ENCODE data around the gene CAMTA1.

Gene CAMTA1

GRCh38 chr1:7008331-7008730 lies 223.1 kb downstream of the CAMTA1 start:
- Histone ChIP-seq H4K91ac (ENCODE audit: low read depth, low read length) (no peak overlapping the region), H2AFZ (ENCODE audit: insufficient read depth, low read length, poor library complexity) (no peak overlapping the region), H3K79me1 (ENCODE audit: low read length) (no peaks in the 10 kb centered on the region), H3K79me2 (ENCODE audit: control insufficient read depth, insufficient read depth, low read length, poor library complexity) (no peaks in the 10 kb centered on the region), H4K8ac (ENCODE audit: low read depth, low read length) (no peak overlapping the region), H3K4me2 (ENCODE audit: low read length) (no peak overlapping the region), H2BK120ac (ENCODE audit: insufficient read depth, low read length, poor library complexity) (no peak overlapping the region), H3K23ac (ENCODE audit: low read length) (no peak overlapping the region), H3K14ac (ENCODE audit: low read length) (no peak overlapping the region), H3K4ac (ENCODE audit: low read depth, low read length) (no peak overlapping the region), H3K4me3 (ENCODE audit: low read depth, low read length) (no peak overlapping the region), H3K9me3 (ENCODE audit: insufficient read depth, low read depth, low read length) (peaks cover 2% of the 10 kb centered on the region), H3K36me3 (ENCODE audit: control insufficient read depth in 1 of 2, insufficient read depth in 2 of 2, low read length in 2 of 2) (no peaks in the 10 kb centered on the region), H2BK12ac (ENCODE audit: low read length) (no peak overlapping the region), H3K18ac (ENCODE audit: low read length) (no peak overlapping the region), H3K9ac (ENCODE audit: low read length) (no peak overlapping the region), H4K12ac (ENCODE audit: low read depth, low read length) (no peak overlapping the region), H3K4me1 (ENCODE audit: control insufficient read depth in 1 of 2, insufficient read depth in 2 of 2, low read length in 2 of 2) (no peaks in the 10 kb centered on the region), H2AK5ac (ENCODE audit: low read length) (no peak overlapping the region), H3K27ac (ENCODE audit: low read depth, low read length) (no peak overlapping the region), H3K27me3 (ENCODE audit: insufficient read depth, low read length) (no peaks in the 10 kb centered on the region), H2BK5ac (ENCODE audit: low read depth, low read length, poor library complexity) (no peak overlapping the region)
- DNase-seq, result no peak
- no CpG with 5 or more reads among the region's 10 CpGs for WGBS (ENCODE audit: extremely low coverage, insufficient coverage, insufficient read length)

- Histone ChIP-seq H3K9ac (ENCODE audit: low read length) (no peak overlapping the region), H2BK120ac (ENCODE audit: insufficient read depth, low read length, poor library complexity) (no peak overlapping the region), H3K79me1 (ENCODE audit: low read length) (no peaks in the 10 kb centered on the region), H4K91ac (ENCODE audit: low read depth, low read length) (no peak overlapping the region), H2AK5ac (ENCODE audit: low read length) (no peak overlapping the region), H3K27ac (ENCODE audit: low read depth, low read length) (no peak overlapping the region), H4K12ac (ENCODE audit: low read depth, low read length) (no peak overlapping the region), H2BK12ac (ENCODE audit: low read length) (no peak overlapping the region), H3K36me3 (ENCODE audit: control insufficient read depth in 1 of 2, insufficient read depth in 2 of 2, low read length in 2 of 2) (no peaks in the 10 kb centered on the region), H2BK5ac (ENCODE audit: low read depth, low read length, poor library complexity) (no peak overlapping the region), H3K4me1 (ENCODE audit: control insufficient read depth in 1 of 2, insufficient read depth in 2 of 2, low read length in 2 of 2) (no peaks in the 10 kb centered on the region), H3K18ac (ENCODE audit: low read length) (no peak overlapping the region), H3K9me3 (ENCODE audit: insufficient read depth, low read depth, low read length) (peaks cover 2% of the 10 kb centered on the region), H2AFZ (ENCODE audit: insufficient read depth, low read length, poor library complexity) (no peak overlapping the region), H3K23ac (ENCODE audit: low read length) (no peak overlapping the region), H3K14ac (ENCODE audit: low read length) (no peak overlapping the region), H3K4me3 (ENCODE audit: low read depth, low read length) (no peak overlapping the region), H3K27me3 (ENCODE audit: insufficient read depth, low read length) (no peaks in the 10 kb centered on the region), H3K4ac (ENCODE audit: low read depth, low read length) (no peak overlapping the region), H3K4me2 (ENCODE audit: low read length) (no peak overlapping the region), H3K79me2 (ENCODE audit: control insufficient read depth, insufficient read depth, low read length, poor library complexity) (no peaks in the 10 kb centered on the region), H4K8ac (ENCODE audit: low read depth, low read length) (no peak overlapping the region)
- WGBS (ENCODE audit: extremely low coverage, insufficient coverage, insufficient read length), result no CpG with 5 or more reads among the region's 18 CpGs
- DNase-seq, result no peak
These were observed 223.9 kb downstream of the CAMTA1 start for GRCh38 chr1:7008975-7009740.

- Histone ChIP-seq H3K79me1 (ENCODE audit: low read length) (no peaks in the 10 kb centered on the region), H3K36me3 (ENCODE audit: control insufficient read depth in 1 of 2, insufficient read depth in 2 of 2, low read length in 2 of 2) (no peaks in the 10 kb centered on the region), H2BK12ac (ENCODE audit: low read length) (no peak overlapping the region), H3K23ac (ENCODE audit: low read length) (no peak overlapping the region), H2AFZ (ENCODE audit: insufficient read depth, low read length, poor library complexity) (no peak overlapping the region), H4K91ac (ENCODE audit: low read depth, low read length) (no peak overlapping the region), H3K4me1 (ENCODE audit: control insufficient read depth in 1 of 2, insufficient read depth in 2 of 2, low read length in 2 of 2) (no peaks in the 10 kb centered on the region), H3K18ac (ENCODE audit: low read length) (no peak overlapping the region), H3K4me2 (ENCODE audit: low read length) (no peak overlapping the region), H4K12ac (ENCODE audit: low read depth, low read length) (no peak overlapping the region), H3K27ac (ENCODE audit: low read depth, low read length) (no peak overlapping the region), H3K4ac (ENCODE audit: low read depth, low read length) (no peak overlapping the region), H3K27me3 (ENCODE audit: insufficient read depth, low read length) (no peaks in the 10 kb centered on the region), H2BK120ac (ENCODE audit: insufficient read depth, low read length, poor library complexity) (no peak overlapping the region), H3K9me3 (ENCODE audit: insufficient read depth, low read depth, low read length) (peaks cover 2% of the 10 kb centered on the region), H4K8ac (ENCODE audit: low read depth, low read length) (no peak overlapping the region), H3K79me2 (ENCODE audit: control insufficient read depth, insufficient read depth, low read length, poor library complexity) (no peaks in the 10 kb centered on the region), H2BK5ac (ENCODE audit: low read depth, low read length, poor library complexity) (no peak overlapping the region), H3K4me3 (ENCODE audit: low read depth, low read length) (no peak overlapping the region), H3K9ac (ENCODE audit: low read length) (no peak overlapping the region), H2AK5ac (ENCODE audit: low read length) (no peak overlapping the region), H3K14ac (ENCODE audit: low read length) (no peak overlapping the region)
- DNase-seq, result no peak
- no CpG with 5 or more reads among the region's 16 CpGs for WGBS (ENCODE audit: extremely low coverage, insufficient coverage, insufficient read length)
These were observed 224.7 kb downstream of the CAMTA1 start for GRCh38 chr1:7009741-7010525.

GRCh38 chr1:7010534-7011200 lies 225.4 kb downstream of the CAMTA1 start:
- no peak overlapping the region for H2BK5ac ChIP-seq (ENCODE audit: low read depth, low read length, poor library complexity)
- no peak overlapping the region for H4K12ac ChIP-seq (ENCODE audit: low read depth, low read length)
- H2BK12ac ChIP-seq (ENCODE audit: low read length), result no peak overlapping the region
- no peak overlapping the region for H3K4ac ChIP-seq (ENCODE audit: low read depth, low read length)
- H2AK5ac ChIP-seq (ENCODE audit: low read length), result no peak overlapping the region
- H3K79me2 ChIP-seq (ENCODE audit: control insufficient read depth, insufficient read depth, low read length, poor library complexity), result no peaks in the 10 kb centered on the region
- no peak overlapping the region for H3K27ac ChIP-seq (ENCODE audit: low read depth, low read length)
- no peak overlapping the region for H3K23ac ChIP-seq (ENCODE audit: low read length)
- H3K4me2 ChIP-seq (ENCODE audit: low read length), result no peak overlapping the region
- H3K27me3 ChIP-seq (ENCODE audit: insufficient read depth, low read length), result no peaks in the 10 kb centered on the region
- H3K14ac ChIP-seq (ENCODE audit: low read length), result no peak overlapping the region
- no peak overlapping the region for H2BK120ac ChIP-seq (ENCODE audit: insufficient read depth, low read length, poor library complexity)
- no peak overlapping the region for H3K18ac ChIP-seq (ENCODE audit: low read length)
- H3K9ac ChIP-seq (ENCODE audit: low read length), result no peak overlapping the region
- no peak overlapping the region for H2AFZ ChIP-seq (ENCODE audit: insufficient read depth, low read length, poor library complexity)
- no peak overlapping the region for H4K8ac ChIP-seq (ENCODE audit: low read depth, low read length)
- H4K91ac ChIP-seq (ENCODE audit: low read depth, low read length), result no peak overlapping the region
- H3K79me1 ChIP-seq (ENCODE audit: low read length), result no peaks in the 10 kb centered on the region
- H3K36me3 ChIP-seq (ENCODE audit: control insufficient read depth in 1 of 2, insufficient read depth in 2 of 2, low read length in 2 of 2), result no peaks in the 10 kb centered on the region
- no peak overlapping the region for H3K4me3 ChIP-seq (ENCODE audit: low read depth, low read length)
- DNase-seq, result no peak
- no CpG with 5 or more reads among the region's 13 CpGs for WGBS (ENCODE audit: extremely low coverage, insufficient coverage, insufficient read length)
- no peaks in the 10 kb centered on the region for H3K4me1 ChIP-seq (ENCODE audit: control insufficient read depth in 1 of 2, insufficient read depth in 2 of 2, low read length in 2 of 2)
- peaks cover 2% of the 10 kb centered on the region for H3K9me3 ChIP-seq (ENCODE audit: insufficient read depth, low read depth, low read length)
